Mesothelial cell of epicardium (in vitro differentiated cells): ENCODE data around the gene OTOG. TPM values are rescaled to one million over a fixed set of nuclear protein-coding genes. Genes with fewer than 3 reads are reported as not detected.

Experiments
- DNase-seq, 2 experiments: peaks; one replicate each; pipeline ENCODE4 v3.0.0; 2021; ENCODE audit warnings: low spot score in 2 of 2; ENCODE audit not compliant: unreplicated experiment in 2 of 2
- H3K27ac Mint-ChIP-seq: 2 replicates; pipeline ENCODE4 v1.8.0; 2021; ENCODE audit warnings: mixed read lengths
- H3K27me3 Mint-ChIP-seq: 2 replicates; pipeline ENCODE4 v1.8.0; 2021; ENCODE audit warnings: low read depth, mixed read lengths
- H3K36me3 Mint-ChIP-seq: 2 replicates; pipeline ENCODE4 v1.8.0; 2021; ENCODE audit warnings: mixed read lengths
- H3K4me1 Mint-ChIP-seq: 2 replicates; pipeline ENCODE4 v1.8.0; 2021; ENCODE audit warnings: mixed read lengths
- H3K4me3 Mint-ChIP-seq: 2 replicates; pipeline ENCODE4 v1.8.0; 2021; ENCODE audit warnings: mild to moderate bottlenecking, moderate library complexity, mixed read lengths
- H3K9me3 Mint-ChIP-seq: 2 replicates; pipeline ENCODE4 v1.8.0; 2021; ENCODE audit warnings: mixed read lengths
- total RNA-seq: library from RNA; stranded (reverse); gene quantifications from 3 replicates; pipeline ENCODE4 v1.2.1, GENCODE V29; 2021
- TF ChIP-seq, protein P1 (sequence below): fragments of 200-600 bp; sonication (generic); IDR thresholded peaks from one replicate; pipeline ENCODE4 v1.5.0; 2021; ENCODE audit warnings: antibody characterized with exemption; ENCODE audit not compliant: unreplicated experiment

Gene OTOG
- total RNA-seq, 1 donor from 2014 or later, result 1.8 TPM

GRCh38 chr11:17687946-17688670 is 141.0 kb downstream of the OTOG start:
- no peaks in the 10 kb centered on the region for H3K36me3 Mint-ChIP-seq
- H3K4me3 Mint-ChIP-seq, result no peak overlapping the region
- no peak for DNase-seq
- TF ChIP-seq, protein P1, sequence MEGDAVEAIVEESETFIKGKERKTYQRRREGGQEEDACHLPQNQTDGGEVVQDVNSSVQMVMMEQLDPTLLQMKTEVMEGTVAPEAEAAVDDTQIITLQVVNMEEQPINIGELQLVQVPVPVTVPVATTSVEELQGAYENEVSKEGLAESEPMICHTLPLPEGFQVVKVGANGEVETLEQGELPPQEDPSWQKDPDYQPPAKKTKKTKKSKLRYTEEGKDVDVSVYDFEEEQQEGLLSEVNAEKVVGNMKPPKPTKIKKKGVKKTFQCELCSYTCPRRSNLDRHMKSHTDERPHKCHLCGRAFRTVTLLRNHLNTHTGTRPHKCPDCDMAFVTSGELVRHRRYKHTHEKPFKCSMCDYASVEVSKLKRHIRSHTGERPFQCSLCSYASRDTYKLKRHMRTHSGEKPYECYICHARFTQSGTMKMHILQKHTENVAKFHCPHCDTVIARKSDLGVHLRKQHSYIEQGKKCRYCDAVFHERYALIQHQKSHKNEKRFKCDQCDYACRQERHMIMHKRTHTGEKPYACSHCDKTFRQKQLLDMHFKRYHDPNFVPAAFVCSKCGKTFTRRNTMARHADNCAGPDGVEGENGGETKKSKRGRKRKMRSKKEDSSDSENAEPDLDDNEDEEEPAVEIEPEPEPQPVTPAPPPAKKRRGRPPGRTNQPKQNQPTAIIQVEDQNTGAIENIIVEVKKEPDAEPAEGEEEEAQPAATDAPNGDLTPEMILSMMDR, result no peak
- H3K27ac Mint-ChIP-seq, result no peak overlapping the region
- H3K4me1 Mint-ChIP-seq, result no peaks in the 10 kb centered on the region
- peaks cover 32% of the 10 kb centered on the region for H3K27me3 Mint-ChIP-seq
- no peaks in the 10 kb centered on the region for H3K9me3 Mint-ChIP-seq

DNA sequence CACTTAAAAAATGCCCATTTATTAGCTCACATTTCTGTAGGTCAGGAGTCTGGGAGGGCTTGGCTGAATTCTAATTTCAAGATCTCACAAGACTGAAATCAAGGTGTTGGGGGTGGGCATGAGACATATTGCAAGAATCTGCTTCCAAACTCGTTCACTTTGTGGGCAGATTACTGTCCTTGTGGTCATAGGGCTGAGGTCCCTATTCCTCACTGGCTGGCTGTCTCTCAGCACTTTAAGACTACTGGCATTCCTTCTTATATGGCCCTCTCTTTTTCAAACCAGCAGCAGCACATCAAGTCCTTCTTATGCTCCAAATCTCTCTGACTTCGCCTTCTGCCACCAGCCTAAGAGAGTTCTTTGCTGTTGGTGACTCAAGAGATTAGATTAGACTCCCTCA is 144.5 kb downstream of the OTOG start:
- Mint-ChIP-seq H3K4me1 (no peaks in the 10 kb centered on the region), H3K4me3 (no peak overlapping the region), H3K27me3 (peaks cover 13% of the 10 kb centered on the region), H3K9me3 (no peaks in the 10 kb centered on the region), H3K36me3 (no peaks in the 10 kb centered on the region), H3K27ac (no peak overlapping the region)
- DNase-seq, result no peak
- TF ChIP-seq, protein P1, result no peak

DNA sequence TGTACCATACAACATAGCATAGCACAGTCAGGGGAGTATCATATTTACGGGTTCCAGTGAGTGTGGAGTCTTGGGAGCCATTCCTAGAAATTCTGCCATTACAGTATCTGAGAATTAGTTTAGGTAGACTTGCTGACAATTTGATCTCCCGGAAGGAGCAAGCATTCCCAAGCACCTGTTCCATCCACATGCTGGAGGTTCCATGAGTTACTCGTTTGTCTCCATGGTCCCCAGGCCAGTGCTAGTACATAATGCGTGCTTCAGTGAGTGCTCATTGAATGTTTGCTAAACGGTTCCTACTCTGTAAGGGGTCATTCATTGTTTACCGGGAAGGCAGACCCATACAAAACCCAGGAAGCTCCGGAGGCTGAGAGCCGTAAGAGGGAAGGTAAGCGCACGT is 144.9 kb downstream of the OTOG start:
- H3K4me1 Mint-ChIP-seq, result no peaks in the 10 kb centered on the region
- no peaks in the 10 kb centered on the region for H3K9me3 Mint-ChIP-seq
- no peak overlapping the region for H3K27ac Mint-ChIP-seq
- H3K4me3 Mint-ChIP-seq, result no peak overlapping the region
- peaks cover 13% of the 10 kb centered on the region for H3K27me3 Mint-ChIP-seq
- TF ChIP-seq, protein P1, result no peak
- no peak for DNase-seq
- H3K36me3 Mint-ChIP-seq, result no peaks in the 10 kb centered on the region

DNA sequence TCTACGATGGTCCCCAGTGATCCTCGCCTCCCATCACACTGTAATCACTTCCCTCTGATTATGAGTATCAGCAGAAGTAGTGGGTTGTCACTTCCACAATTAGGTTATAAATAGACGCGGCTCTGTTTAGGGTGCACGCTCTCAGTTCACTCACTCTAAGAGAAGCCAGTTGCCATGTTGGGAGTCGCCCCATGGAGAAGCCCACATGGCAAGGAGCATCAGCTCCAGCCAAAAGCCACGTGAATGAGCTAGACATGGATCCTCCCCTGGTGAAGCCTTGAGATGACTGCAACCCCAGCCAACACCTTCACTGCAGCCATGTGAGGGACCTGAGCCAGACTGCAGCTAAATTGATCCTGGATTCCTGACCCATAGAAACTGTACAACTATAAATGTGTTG is 145.9 kb downstream of the OTOG start:
- H3K4me1 Mint-ChIP-seq, result no peaks in the 10 kb centered on the region
- no peaks in the 10 kb centered on the region for H3K36me3 Mint-ChIP-seq
- DNase-seq, result no peak
- no peaks in the 10 kb centered on the region for H3K9me3 Mint-ChIP-seq
- no peak overlapping the region for H3K27ac Mint-ChIP-seq
- H3K4me3 Mint-ChIP-seq, result no peak overlapping the region
- H3K27me3 Mint-ChIP-seq, result peaks cover 19% of the 10 kb centered on the region
- TF ChIP-seq, protein P1, result no peak

- TF ChIP-seq, protein P1, result no peak
- H3K27me3 Mint-ChIP-seq, result peaks cover 25% of the 10 kb centered on the region
- H3K27ac Mint-ChIP-seq, result no peak overlapping the region
These were observed 146.5 kb downstream of the OTOG start for GRCh38 chr11:17693531-17693930.

More at GRCh38 chr11:17693531-17693930, 146.5 kb downstream of the OTOG start:
- no peak overlapping the region for H3K4me3 Mint-ChIP-seq
- DNase-seq, result no peak
- no peaks in the 10 kb centered on the region for H3K4me1 Mint-ChIP-seq
- no peaks in the 10 kb centered on the region for H3K9me3 Mint-ChIP-seq
- H3K36me3 Mint-ChIP-seq, result no peaks in the 10 kb centered on the region
